GM12878 (cell line): ENCODE data around the gene COLQ. TPM values are rescaled to one million over a fixed set of nuclear protein-coding genes. Genes with fewer than 3 reads are reported as not detected.

Source experiments
- ATAC-seq: fragments of 200-7000 bp; cut with Tn5 transposase; 3 replicates; pipeline ENCODE4 v1.9.1; 2020; ENCODE audit warnings: mild to moderate bottlenecking, moderate library complexity
- BruUV-seq: library from RNA; stranded (reverse); fragments of 400-500 nt; replicated peaks from 2 replicates; lab custom pipeline; 2021; lab: Mats Ljungman, UMichigan
- CTCF ChIA-PET: fragments of 300-600 bp; sonication (Branson Sonifier 250); formaldehyde crosslinking; extraction: SDS; loops from one replicate; lab custom pipeline; 2021; ENCODE audit warnings: inconsistent platforms; lab: Yijun Ruan, JAX
- POLR2A ChIA-PET: fragments of 350-600 bp; formaldehyde crosslinking; extraction: SDS; loops from one replicate; lab custom pipeline; 2021; ENCODE audit warnings: inconsistent platforms; lab: Charles Lee
- RAD21 ChIA-PET: fragments of 300-600 bp; sonication (Branson Sonifier 250); formaldehyde crosslinking; loops from one replicate; lab custom pipeline; 2023; ENCODE audit warnings: antibody characterized with exemption; ENCODE audit not compliant: unreplicated experiment; lab: Charles Lee
- SMC1A ChIA-PET: fragments of 300-600 bp; sonication (Branson Sonifier 250); formaldehyde crosslinking; loops from one replicate; lab custom pipeline; 2023; ENCODE audit not compliant: unreplicated experiment, uncharacterized antibody; lab: Charles Lee
- DNase-seq: peaks from one replicate; pipeline ENCODE4 v3.0.0-alpha.2; 2011; ENCODE audit warnings: low read depth, low spot score
- FAIRE-seq: peaks from 3 replicates; lab custom pipeline; 2011; peaks lifted over from hg19 to GRCh38; lab: Jason Lieb, UNC
- H2AFZ ChIP-seq: 2 replicates; pipeline ENCODE4 v1.6.0; 2011; ENCODE audit warnings: low read depth, low read length, control low read depth; ENCODE audit not compliant: control insufficient read depth
- H3K27ac ChIP-seq: 2 replicates; pipeline ENCODE4 v1.5.1; 2011; ENCODE audit warnings: control low read depth; ENCODE audit not compliant: control insufficient read depth, insufficient read depth
- H3K27me3 ChIP-seq, 2 experiments: replicated peaks in 1 of 2; 2 replicates each; pipeline versions ENCODE4 v1.6.0 to v1.6.1; 2011; ENCODE audit warnings: low read length in 1 of 2; ENCODE audit not compliant: control insufficient read depth in 2 of 2, insufficient read depth in 2 of 2
- H3K36me3 ChIP-seq, 2 experiments: 2 replicates each; pipeline ENCODE4 v1.5.1; 2011; ENCODE audit warnings: low read length in 1 of 2; ENCODE audit not compliant: control insufficient read depth in 2 of 2, insufficient read depth in 2 of 2
- H3K4me1 ChIP-seq: 2 replicates; pipeline ENCODE4 v1.6.1; 2011; ENCODE audit warnings: mild to moderate bottlenecking, low read length, moderate library complexity, mixed read lengths; ENCODE audit not compliant: control insufficient read depth, insufficient read depth
- H3K4me2 ChIP-seq: 2 replicates; pipeline ENCODE4 v1.6.0; 2011; ENCODE audit warnings: control low read depth; ENCODE audit not compliant: control insufficient read depth, insufficient read depth
- H3K4me3 ChIP-seq: fragments of 200-600 bp; sonication (generic); 2 replicates; pipeline ENCODE4 v1.5.1; 2016
- H3K79me2 ChIP-seq: 2 replicates; pipeline ENCODE4 v1.6.0; 2011; ENCODE audit warnings: low read length; ENCODE audit not compliant: control insufficient read depth, insufficient read depth
- H3K9ac ChIP-seq: 2 replicates; pipeline ENCODE4 v1.8.0; 2011; ENCODE audit warnings: low read length, control low read depth, mixed read lengths; ENCODE audit not compliant: control insufficient read depth, insufficient read depth
- H3K9me3 ChIP-seq: replicated peaks from 3 replicates; pipeline ENCODE4 v1.5.1; 2011; ENCODE audit warnings: mild to moderate bottlenecking, low read length; ENCODE audit not compliant: control insufficient read depth, insufficient read depth
- H4K20me1 ChIP-seq: 2 replicates; pipeline ENCODE4 v1.6.0; 2011; ENCODE audit not compliant: control insufficient read depth, insufficient read depth
- CEBPB ChIP-seq, 2 experiments: fragments of 150-350 bp in 1 of 2; IDR thresholded peaks; 2 replicates each; pipeline ENCODE4 v1.6.1; 2012 to 2014; ENCODE audit warnings: low read depth in 2 of 2, low read length in 2 of 2, borderline replicate concordance in 1 of 2, inconsistent platforms in 1 of 2
- CREM ChIP-seq: IDR thresholded peaks from 2 replicates; pipeline ENCODE4 v1.6.1; 2014; ENCODE audit warnings: antibody characterized with exemption, low read depth
- IKZF1 ChIP-seq: fragments of 450-650 bp; conservative IDR thresholded peaks from 2 replicates; pipeline ENCODE4 v1.6.1; 2017; ENCODE audit warnings: antibody characterized with exemption, mild to moderate bottlenecking
- IKZF2 ChIP-seq, 2 experiments: fragments of 450-650 bp; IDR thresholded peaks; 2 replicates each; pipeline ENCODE4 v1.6.1; 2017; ENCODE audit warnings: mild to moderate bottlenecking in 2 of 2, moderate library complexity in 2 of 2
- KLF5 ChIP-seq: fragments of 450-650 bp; IDR thresholded peaks from 2 replicates; pipeline ENCODE4 v1.6.1; 2014; ENCODE audit warnings: mild to moderate bottlenecking; ENCODE audit not compliant: partially characterized antibody
- LARP7 ChIP-seq: fragments of 450-650 bp; IDR thresholded peaks from 2 replicates; pipeline ENCODE4 v1.6.1; 2017; ENCODE audit warnings: mild to moderate bottlenecking
- NFYA ChIP-seq: IDR thresholded peaks from 2 replicates; pipeline ENCODE4 v1.6.1; 2011; ENCODE audit warnings: low read depth, mild to moderate bottlenecking, low read length, improper control_type of control experiment, borderline replicate concordance
- NRF1 ChIP-seq: conservative IDR thresholded peaks from 2 replicates; pipeline ENCODE4 v1.6.1; 2011; ENCODE audit warnings: mild to moderate bottlenecking, low read depth, low read length, improper control_type of control experiment
- PAX8 ChIP-seq: fragments of 450-650 bp; IDR thresholded peaks from 2 replicates; pipeline ENCODE4 v1.6.1; 2017; ENCODE audit warnings: mild to moderate bottlenecking, moderate library complexity
- POLR2AphosphoS2 ChIP-seq: IDR thresholded peaks from 2 replicates; pipeline ENCODE4 v1.6.1; 2011; ENCODE audit warnings: low read depth, mild to moderate bottlenecking, low read length, improper control_type of control experiment, moderate library complexity
- RBBP5 ChIP-seq: fragments of 200-600 bp; sonication (generic); conservative IDR thresholded peaks from 2 replicates; pipeline ENCODE4 v1.6.1; 2016
- RELA ChIP-seq: fragments of 450-650 bp; IDR thresholded peaks from 2 replicates; pipeline ENCODE4 v1.8.0; 2014; ENCODE audit warnings: borderline replicate concordance; ENCODE audit not compliant: partially characterized antibody
- SRF ChIP-seq, 2 experiments: IDR thresholded peaks; 2 replicates each; pipeline ENCODE4 v1.6.1; 2011; ENCODE audit warnings: low read depth in 2 of 2, low read length in 2 of 2, mild to moderate bottlenecking in 1 of 2, moderate library complexity in 1 of 2
- ZBED1 ChIP-seq: IDR thresholded peaks from 2 replicates; pipeline ENCODE4 v1.6.1; 2016; ENCODE audit warnings: borderline replicate concordance
- WGBS: methylation state at CpG from one replicate; pipeline ENCODE4 v1.1.6; 2016; ENCODE audit warnings: low lambda C conversion rate; ENCODE audit not compliant: insufficient replicate concordance, insufficient coverage; ENCODE audit errors: missing lambda C conversion rate; 5-methylcytosine and 5-hydroxymethylcytosine counted together
- in situ Hi-C: fragments of 300-500 bp; cut with MboI; formaldehyde crosslinking; loops from 9 replicates; pipeline ENCODE4 v1.14.3; 2018; ENCODE audit warnings: mixed read lengths
- intact Hi-C: fragments of 100-400 bp; cut with micrococcal nuclease; formaldehyde crosslinking; loops from one replicate; pipeline ENCODE4 v1.14.2; 2022; ENCODE audit not compliant: unreplicated experiment
- polyA plus RNA-seq, 11 experiments: library from polyadenylated mRNA; depleted of rRNA in 4 of 11; unstranded in 6 of 11; stranded (reverse) in 5 of 11; fragments of >200 nt; fragmentation: Nextera tagmentation in 4 of 11; fragmentation: Illumina TruSeq in 1 of 11; extraction: Ambion mirVana in 4 of 11; extraction: Trizol in 1 of 11; gene quantifications; 1 replicate in 1 of 11; 2 replicates in 10 of 11; pipeline versions ENCODE4 v1.2.1 to v1.2.3, GENCODE V29; 2011 to 2016; ENCODE audit warnings: inconsistent platforms in 2 of 11, missing spikeins in 2 of 11, low read depth in 1 of 11
- total RNA-seq, 4 experiments: library from RNA; depleted of rRNA in 3 of 4; stranded (reverse); fragments of >200 nt in 3 of 4; fragmentation: Illumina TruSeq in 1 of 4; extraction: Trizol in 1 of 4; gene quantifications; 2 replicates each; pipeline versions ENCODE4 v1.2.1 to v1.2.3, GENCODE V29; 2013 to 2021
- TF ChIP-seq, protein P1 (sequence below): IDR thresholded peaks from 2 replicates; pipeline ENCODE4 v1.6.1; 2012; ENCODE audit warnings: low read depth, low read length, improper control_type of control experiment
- TF ChIP-seq, protein P2 (sequence below): IDR thresholded peaks from 2 replicates; pipeline ENCODE4 v1.6.1; 2012; ENCODE audit warnings: low read depth, low read length, improper control_type of control experiment

COLQ gene
- total and polyA plus RNA-seq, 10 of the 15 experiments (the other 5 are each of a cell fraction or from before 2014, with no cell fraction given) = 0.13 to 2.7 (median 0.70) TPM

DNA sequence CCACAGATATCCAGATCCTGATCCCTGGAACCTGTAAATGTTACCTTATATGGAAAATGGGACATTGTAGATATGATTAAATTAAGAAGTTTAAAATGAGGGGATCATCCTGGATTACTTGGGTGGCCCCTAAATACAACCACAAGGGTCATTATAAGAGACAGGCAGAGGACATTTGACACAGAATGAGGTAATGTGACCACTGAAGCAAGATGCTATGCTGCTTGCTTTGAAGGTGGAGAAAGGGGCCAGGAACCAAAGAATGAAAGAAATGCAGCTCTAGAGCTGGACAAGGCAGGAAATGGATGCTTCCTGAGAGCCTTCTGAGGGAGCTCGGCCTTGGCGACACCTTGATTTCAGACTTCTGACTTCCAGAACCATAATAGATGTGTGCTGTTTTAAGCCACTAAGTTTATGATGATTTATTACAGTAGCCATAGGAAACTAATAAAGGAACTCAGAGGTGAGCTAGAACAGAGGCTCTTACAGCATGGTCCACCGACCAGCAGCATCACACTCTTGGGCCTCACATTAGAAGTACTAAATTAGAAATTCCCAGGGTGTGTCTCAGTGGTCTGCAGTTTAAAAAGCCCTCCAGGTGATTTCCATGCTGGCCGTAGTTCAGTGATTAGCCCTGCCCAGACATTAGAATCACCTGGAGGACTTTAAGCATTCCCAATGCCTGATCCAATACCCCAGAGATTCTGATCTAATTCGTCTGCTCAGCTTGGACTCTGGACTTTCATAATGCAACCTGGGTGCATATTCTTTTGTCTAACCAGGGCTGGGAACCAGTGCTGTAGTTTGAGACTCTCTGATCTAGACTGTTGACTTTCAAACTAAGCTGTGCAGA is 7.5 kb downstream of the COLQ start:
- Histone ChIP-seq H3K4me2 (no peak overlapping the region), H3K9ac (no peak overlapping the region), H2AFZ (no peak overlapping the region), H3K9me3 (no peaks in the 10 kb centered on the region), H4K20me1 (no peaks in the 10 kb centered on the region), H3K36me3 (no peaks in the 10 kb centered on the region), H3K79me2 (no peaks in the 10 kb centered on the region), H3K27ac (no peak overlapping the region), H3K4me3 (no peak overlapping the region), H3K4me1 (no peaks in the 10 kb centered on the region), H3K27me3 (no peaks in the 10 kb centered on the region)
- no TSS peak for BruUV-seq
- RAD21 ChIA-PET = interaction anchor here (0.8 to 1.8 kb wide), 3 partner anchors 9 to 42 kb away, joined by 3 to 6 read pairs (median 3); no protein-coding TSS in a partner anchor
- no peak for TF ChIP-seq POLR2AphosphoS2
- 13% methylated on average over 5 of the region's 5 CpGs for WGBS
- DNase-seq (no peak), ATAC-seq (peak; percentile 86), FAIRE-seq (no peak)
- intact Hi-C loops = no loop called here
- POLR2A ChIA-PET = interaction anchor here (0.5 to 0.6 kb wide), 2 partner anchors 58 to 176 kb away, joined by 4 to 5 read pairs; no protein-coding TSS in a partner anchor
- CTCF ChIA-PET = interaction anchor here (0.6 to 2.0 kb wide), 9 partner anchors 11 to 730 kb away, joined by 3 to 13 read pairs (median 4); no protein-coding TSS in a partner anchor
- in situ Hi-C loops = no loop called here
- SMC1A ChIA-PET = interaction anchor here (0.8 to 1.7 kb wide), 9 partner anchors 10 to 129 kb away, joined by 3 to 8 read pairs (median 3); no protein-coding TSS in a partner anchor

DNA sequence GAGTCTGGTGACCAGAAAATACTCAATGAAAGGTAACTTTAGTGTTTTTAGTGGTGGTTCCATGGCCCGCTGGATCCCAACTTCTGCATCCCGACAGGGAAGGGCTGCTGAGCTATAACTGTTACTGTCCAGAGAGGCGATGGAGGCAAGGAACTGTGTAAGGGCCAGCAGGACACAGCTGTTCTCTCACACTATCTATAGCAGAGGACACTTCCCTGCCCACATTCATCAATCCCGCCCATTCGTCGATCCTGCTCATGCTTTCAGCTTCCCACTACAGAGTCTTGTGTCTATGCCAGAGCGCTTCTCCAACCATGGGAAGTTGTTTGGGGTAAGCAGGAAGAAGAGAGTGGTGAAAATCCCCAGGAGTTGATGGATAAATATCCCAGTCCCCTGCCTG is 8.4 kb downstream of the COLQ start:
- SMC1A ChIA-PET = interaction anchor here (1.1 to 1.7 kb wide), 2 partner anchors 12 to 17 kb away, joined by 3 to 8 read pairs; no protein-coding TSS in a partner anchor
- no peaks in the 10 kb centered on the region for H3K4me1 ChIP-seq
- CTCF ChIA-PET = interaction anchor here (1.0 kb wide), 1 partner anchor 14 kb away, joined by 3 read pairs; no protein-coding TSS in a partner anchor
- H3K79me2 ChIP-seq = no peaks in the 10 kb centered on the region
- FAIRE-seq (no peak), DNase-seq (no peak), ATAC-seq (no peak)
- 73% methylated on average over 7 of the region's 7 CpGs for WGBS
- intact Hi-C loops (no loop called here), in situ Hi-C loops (no loop called here)
- POLR2A ChIA-PET = interaction anchor here (0.6 kb wide), 1 partner anchor 175 kb away, joined by 5 read pairs; no protein-coding TSS in a partner anchor
- BruUV-seq = no TSS peak
- no peak overlapping the region for H2AFZ ChIP-seq
- H4K20me1 ChIP-seq = no peaks in the 10 kb centered on the region
- H3K9ac ChIP-seq = no peak overlapping the region
- no peak overlapping the region for H3K4me2 ChIP-seq
- no peaks in the 10 kb centered on the region for H3K36me3 ChIP-seq
- no peak overlapping the region for H3K27ac ChIP-seq
- H3K4me3 ChIP-seq = no peak overlapping the region
- no peaks in the 10 kb centered on the region for H3K9me3 ChIP-seq
- H3K27me3 ChIP-seq = no peaks in the 10 kb centered on the region
- RAD21 ChIA-PET = no interaction called here
- TF ChIP-seq SRF (IDR thresholded peaks at IDR 0.05; ENCODE audit: low read depth in 2 of 2, low read length in 2 of 2) (no peak), LARP7 (no peak), CEBPB (IDR thresholded peaks at IDR 0.05; ENCODE audit: borderline replicate concordance in 1 of 2, low read depth in 2 of 2, low read length in 2 of 2) (no peak), PAX8 (no peak), RELA (no peak), IKZF1 (no peak), NRF1 (no peak), KLF5 (no peak), RBBP5 (no peak), IKZF2 (IDR thresholded peaks at IDR 0.05) (no peak), CREM (no peak), NFYA (no peak), ZBED1 (no peak)
- TF ChIP-seq, protein P1, sequence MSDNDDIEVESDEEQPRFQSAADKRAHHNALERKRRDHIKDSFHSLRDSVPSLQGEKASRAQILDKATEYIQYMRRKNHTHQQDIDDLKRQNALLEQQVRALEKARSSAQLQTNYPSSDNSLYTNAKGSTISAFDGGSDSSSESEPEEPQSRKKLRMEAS = no peak
- TF ChIP-seq, protein P2, sequence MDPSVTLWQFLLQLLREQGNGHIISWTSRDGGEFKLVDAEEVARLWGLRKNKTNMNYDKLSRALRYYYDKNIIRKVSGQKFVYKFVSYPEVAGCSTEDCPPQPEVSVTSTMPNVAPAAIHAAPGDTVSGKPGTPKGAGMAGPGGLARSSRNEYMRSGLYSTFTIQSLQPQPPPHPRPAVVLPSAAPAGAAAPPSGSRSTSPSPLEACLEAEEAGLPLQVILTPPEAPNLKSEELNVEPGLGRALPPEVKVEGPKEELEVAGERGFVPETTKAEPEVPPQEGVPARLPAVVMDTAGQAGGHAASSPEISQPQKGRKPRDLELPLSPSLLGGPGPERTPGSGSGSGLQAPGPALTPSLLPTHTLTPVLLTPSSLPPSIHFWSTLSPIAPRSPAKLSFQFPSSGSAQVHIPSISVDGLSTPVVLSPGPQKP = no peak
